RWPE2 (cell line): Measurements from ENCODE around the gene ANAPC13.

Experiments used
- ATAC-seq: fragments of 200-7000 bp; cut with Tn5 transposase; 3 replicates; pipeline ENCODE4 v1.9.1; 2021; ENCODE audit warnings: low read depth
- DNase-seq: peaks from one replicate; pipeline ENCODE4 v3.0.0-alpha.2; 2020; ENCODE audit warnings: low spot score
- H3K27ac ChIP-seq: fragments of 450-650 bp; 2 replicates; pipeline ENCODE4 v1.5.1; 2017; ENCODE audit warnings: mild to moderate bottlenecking; ENCODE audit not compliant: poor library complexity, severe bottlenecking
- H3K27me3 ChIP-seq: fragments of 250-450 bp; sonication (Bioruptor Pico); 2 replicates; pipeline ENCODE4 v1.5.1; 2021; ENCODE audit warnings: mild to moderate bottlenecking, moderate library complexity; ENCODE audit not compliant: insufficient read depth, poor library complexity, severe bottlenecking
- H3K36me3 ChIP-seq: fragments of 250-450 bp; sonication (Bioruptor Pico); 2 replicates; pipeline ENCODE4 v1.5.1; 2020; ENCODE audit warnings: low read depth, mild to moderate bottlenecking, moderate library complexity
- H3K4me1 ChIP-seq: fragments of 250-450 bp; sonication (Bioruptor Pico); 2 replicates; pipeline ENCODE4 v1.5.1; 2021; ENCODE audit warnings: mild to moderate bottlenecking, moderate library complexity; ENCODE audit not compliant: insufficient read depth, poor library complexity, severe bottlenecking
- H3K4me3 ChIP-seq: fragments of 250-450 bp; sonication (Bioruptor Pico); 2 replicates; pipeline ENCODE4 v1.5.1; 2021; ENCODE audit warnings: mild to moderate bottlenecking, moderate library complexity; ENCODE audit not compliant: severe bottlenecking
- H3K9me3 ChIP-seq: fragments of 250-450 bp; sonication (Bioruptor Pico); 2 replicates; pipeline ENCODE4 v1.5.1; 2021; ENCODE audit warnings: mild to moderate bottlenecking, moderate library complexity; ENCODE audit not compliant: severe bottlenecking
- CTCF ChIP-seq: fragments of 450-650 bp; IDR thresholded peaks from one replicate; pipeline ENCODE4 v1.5.1; 2017; ENCODE audit warnings: mild to moderate bottlenecking, moderate library complexity; ENCODE audit not compliant: poor library complexity, severe bottlenecking

Gene ANAPC13

DNA sequence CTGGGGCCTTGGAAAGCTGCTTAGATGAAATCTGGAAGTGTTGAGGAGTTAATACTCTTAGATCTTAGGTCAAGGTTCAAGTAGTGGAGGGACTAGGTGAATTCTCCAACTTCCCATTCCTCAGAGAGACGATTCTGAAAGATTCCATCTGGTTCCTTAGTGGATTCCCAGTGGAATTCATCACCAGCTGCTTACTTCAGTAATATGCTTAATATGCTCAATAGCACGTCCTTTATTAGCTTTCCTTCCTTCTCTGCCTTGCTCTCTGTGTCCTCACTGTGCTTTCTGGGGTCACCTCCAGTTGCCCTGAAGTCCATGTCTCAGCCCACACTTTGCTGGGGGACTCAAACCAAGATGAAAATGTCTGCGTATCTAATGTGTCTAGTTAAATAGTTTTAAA is 31.1 kb upstream of the ANAPC13 start:
- Histone ChIP-seq H3K36me3 (no peaks in the 10 kb centered on the region; the same call in 1 of the 2 replicates), H3K4me1 (peaks cover 6% of the 10 kb centered on the region), H3K27ac (no peak overlapping the region), H3K27me3 (no peaks in the 10 kb centered on the region), H3K9me3 (no peaks in the 10 kb centered on the region), H3K4me3 (no peak overlapping the region)
- ATAC-seq (no peak), DNase-seq (no peak)
- TF ChIP-seq CTCF = no peak

GRCh38 chr3:134511500-134511899 is 25.7 kb upstream of the ANAPC13 start:
- TF ChIP-seq CTCF = no peak
- no peak overlapping the region for H3K27ac ChIP-seq
- no peaks in the 10 kb centered on the region for H3K4me1 ChIP-seq
- H3K9me3 ChIP-seq = no peaks in the 10 kb centered on the region
- no peak overlapping the region for H3K4me3 ChIP-seq
- no peaks in the 10 kb centered on the region for H3K27me3 ChIP-seq
- DNase-seq (no peak), ATAC-seq (no peak)
- peaks cover 16% of the 10 kb centered on the region for H3K36me3 ChIP-seq

DNA sequence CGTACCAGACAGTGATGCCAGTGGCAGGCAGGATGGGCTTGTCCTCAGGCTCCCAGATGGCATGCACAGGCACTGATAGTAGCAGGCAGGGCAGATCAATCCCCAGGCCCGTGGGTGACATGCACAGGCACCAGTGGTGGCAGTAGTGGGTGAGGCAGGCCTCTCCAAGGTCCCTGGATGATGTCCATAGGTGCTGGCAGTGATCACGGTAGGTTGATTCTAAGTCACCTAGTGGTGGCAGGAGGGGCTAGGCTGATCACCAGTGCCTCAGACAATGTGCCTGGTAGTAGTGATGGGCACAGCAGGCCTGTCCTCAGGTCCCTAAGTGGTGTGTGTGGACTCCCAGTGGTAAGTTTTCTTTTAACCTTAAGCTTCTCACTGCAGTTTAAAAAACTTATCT is 19.7 kb upstream of the ANAPC13 start:
- ATAC-seq = no peak
- peaks cover 28% of the 10 kb centered on the region for H3K36me3 ChIP-seq
- no peak for TF ChIP-seq CTCF

DNA sequence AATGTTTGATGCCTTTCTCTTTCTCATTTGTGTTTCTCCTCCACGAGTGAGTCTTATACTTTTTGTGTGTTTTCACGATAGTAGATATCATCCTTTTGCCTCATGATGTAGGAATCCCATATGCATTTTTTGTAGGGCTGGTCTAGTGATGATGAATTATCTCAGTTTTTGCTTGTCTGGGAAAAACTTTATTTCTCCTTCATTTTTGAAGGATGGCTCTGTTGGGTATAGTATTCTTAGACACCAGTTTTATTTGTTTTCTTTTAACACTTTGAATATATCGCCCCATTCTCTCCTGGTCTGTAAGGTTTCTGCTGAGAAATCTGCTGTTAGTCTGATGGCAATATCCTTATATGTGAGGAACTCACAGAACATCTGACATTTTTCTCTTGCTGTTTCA is 18.3 kb upstream of the ANAPC13 start:
- TF ChIP-seq CTCF = no peak
- DNase-seq (no peak), ATAC-seq (no peak)
- H3K4me3 ChIP-seq = no peak overlapping the region
- H3K27me3 ChIP-seq = no peaks in the 10 kb centered on the region
- H3K27ac ChIP-seq = no peak overlapping the region
- peaks cover 5% of the 10 kb centered on the region for H3K9me3 ChIP-seq
- no peaks in the 10 kb centered on the region for H3K4me1 ChIP-seq
- peaks cover 22% of the 10 kb centered on the region for H3K36me3 ChIP-seq

More for the DNA sequence above, 19.7 kb upstream of the ANAPC13 start:
- no peak overlapping the region for H3K4me3 ChIP-seq
- H3K27me3 ChIP-seq = no peaks in the 10 kb centered on the region
- DNase-seq = no peak
- H3K4me1 ChIP-seq = no peaks in the 10 kb centered on the region
- H3K27ac ChIP-seq = no peak overlapping the region
- H3K9me3 ChIP-seq = peaks cover 5% of the 10 kb centered on the region

- H3K27ac ChIP-seq = no peak overlapping the region
- peaks cover 5% of the 10 kb centered on the region for H3K9me3 ChIP-seq
- peaks cover 19% of the 10 kb centered on the region for H3K36me3 ChIP-seq
- H3K4me3 ChIP-seq = no peak overlapping the region
- no peak for ATAC-seq
- no peak for TF ChIP-seq CTCF
- no peak for DNase-seq
- no peaks in the 10 kb centered on the region for H3K4me1 ChIP-seq
- H3K27me3 ChIP-seq = no peaks in the 10 kb centered on the region
Observed at GRCh38 chr3:134503266-134503665, 17.5 kb upstream of the ANAPC13 start.
